T-helper 22 cell (primary cell): ENCODE measurements around the gene GPA33.

Experiments used
- DNase-seq: peaks from one replicate; pipeline ENCODE4 v3.0.0-alpha.2; 2020; ENCODE audit warnings: low read depth

Gene GPA33

GRCh38 chr1:167090314-167090942, at the start of gene GPA33:
GPA33 (minus strand) TSS chr1:167090377; CDS start chr1:167090287, 90 bp downstream.
- no peak for DNase-seq

- no peak for DNase-seq
Measured at GRCh38 chr1:167138703-167139102, 48.5 kb upstream of the GPA33 start.

- DNase-seq, result no peak
Measured at GRCh38 chr1:167137793-167138510, 47.8 kb upstream of the GPA33 start.

- no peak for DNase-seq
Measured at GRCh38 chr1:167137332-167137781, 47.2 kb upstream of the GPA33 start.

- DNase-seq, result no peak
Measured at GRCh38 chr1:167136806-167137205, 46.6 kb upstream of the GPA33 start.

GRCh38 chr1:167136191-167136614, 46.0 kb upstream of the GPA33 start:
- DNase-seq, result no peak

- DNase-seq, result no peak
Measured at GRCh38 chr1:167135281-167135840, 45.2 kb upstream of the GPA33 start.

- DNase-seq, result no peak
Measured at GRCh38 chr1:167132301-167133010, 42.3 kb upstream of the GPA33 start.

GRCh38 chr1:167130829-167131510, 40.8 kb upstream of the GPA33 start:
- no peak for DNase-seq

- DNase-seq, result no peak
Measured at GRCh38 chr1:167128261-167129227, 38.4 kb upstream of the GPA33 start.

- DNase-seq, result no peak
Measured at GRCh38 chr1:167127661-167128060, 37.5 kb upstream of the GPA33 start.

GRCh38 chr1:167127236-167127635, 37.1 kb upstream of the GPA33 start:
- no peak for DNase-seq

- DNase-seq, result no peak
Measured at GRCh38 chr1:167126811-167127210, 36.6 kb upstream of the GPA33 start.

GRCh38 chr1:167126317-167126716, 36.1 kb upstream of the GPA33 start:
- no peak for DNase-seq

GRCh38 chr1:167122568-167122967, 32.4 kb upstream of the GPA33 start:
- DNase-seq, result no peak

GRCh38 chr1:167122121-167122480, 31.9 kb upstream of the GPA33 start:
- DNase-seq, result no peak

GRCh38 chr1:167121375-167122120, 31.4 kb upstream of the GPA33 start:
- no peak for DNase-seq

- DNase-seq, result no peak
Measured at GRCh38 chr1:167120899-167121298, 30.7 kb upstream of the GPA33 start.

- DNase-seq, result no peak
Measured at GRCh38 chr1:167119696-167120095, 29.5 kb upstream of the GPA33 start.

GRCh38 chr1:167118188-167118587, 28.0 kb upstream of the GPA33 start:
- no peak for DNase-seq
